GM19452 (cell line): ENCODE results near the gene EPHB6.

Source experiments
- ATAC-seq: cut with Tn5 transposase; IDR thresholded peaks from one replicate; pipeline ENCODE4 v1.9.1; 2021; ENCODE audit not compliant: unreplicated experiment

EPHB6 gene

GRCh38 chr7:142863891-142864685 is 9.2 kb downstream of the EPHB6 start:
- ATAC-seq: no peak

GRCh38 chr7:142864980-142865747 is 10.3 kb downstream of the EPHB6 start:
- ATAC-seq: no peak

GRCh38 chr7:142865766-142866165 is 10.9 kb downstream of the EPHB6 start:
- no peak for ATAC-seq

- ATAC-seq: no peak
These were observed 11.7 kb downstream of the EPHB6 start for GRCh38 chr7:142866361-142867096.

GRCh38 chr7:142867097-142867378 is 12.2 kb downstream of the EPHB6 start:
- no peak for ATAC-seq

GRCh38 chr7:142867398-142868187 is 12.7 kb downstream of the EPHB6 start:
- ATAC-seq: no peak

GRCh38 chr7:142868188-142868985 is 13.5 kb downstream of the EPHB6 start:
- no peak for ATAC-seq

GRCh38 chr7:142868986-142869415 is 14.1 kb downstream of the EPHB6 start:
- no peak for ATAC-seq

- ATAC-seq: no peak
These were observed 14.6 kb downstream of the EPHB6 start for GRCh38 chr7:142869434-142869833.

- ATAC-seq: no peak
These were observed 15.3 kb downstream of the EPHB6 start for GRCh38 chr7:142870147-142870559.

GRCh38 chr7:142870566-142871259 is 15.8 kb downstream of the EPHB6 start:
- no peak for ATAC-seq

- no peak for ATAC-seq
These were observed 16.6 kb downstream of the EPHB6 start for GRCh38 chr7:142871260-142872105.

GRCh38 chr7:142872106-142872675 is 17.3 kb downstream of the EPHB6 start:
- no peak for ATAC-seq

- ATAC-seq: peak; percentile 72
These were observed 18.5 kb downstream of the EPHB6 start for GRCh38 chr7:142873281-142873784.

- no peak for ATAC-seq
These were observed 19.0 kb downstream of the EPHB6 start for GRCh38 chr7:142873871-142874270.

- ATAC-seq: no peak
These were observed 19.5 kb downstream of the EPHB6 start for GRCh38 chr7:142874409-142874808.

GRCh38 chr7:142874837-142875236 is 20.0 kb downstream of the EPHB6 start:
- no peak for ATAC-seq

- no peak for ATAC-seq
These were observed 20.6 kb downstream of the EPHB6 start for GRCh38 chr7:142875456-142875855.
